ENCODE data around the gene SDF4.

DNA sequence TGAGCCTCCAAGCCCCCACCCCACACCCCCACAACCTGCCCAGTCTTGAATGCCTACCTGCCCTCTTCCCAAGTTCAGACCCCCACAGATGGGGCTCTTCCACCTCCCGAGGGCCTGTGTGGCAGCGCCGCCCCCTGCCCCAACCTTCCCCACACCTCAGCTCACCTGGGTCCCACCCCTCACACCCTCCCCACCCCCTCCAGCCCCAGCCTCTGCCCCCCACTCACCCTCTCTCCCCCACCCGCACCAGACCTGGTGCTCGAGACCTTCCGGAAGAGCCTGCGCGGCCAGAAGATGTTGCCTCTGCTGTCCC is 34.7 kb downstream of the SDF4 start:
- TF ChIP-seq, protein P1, sequence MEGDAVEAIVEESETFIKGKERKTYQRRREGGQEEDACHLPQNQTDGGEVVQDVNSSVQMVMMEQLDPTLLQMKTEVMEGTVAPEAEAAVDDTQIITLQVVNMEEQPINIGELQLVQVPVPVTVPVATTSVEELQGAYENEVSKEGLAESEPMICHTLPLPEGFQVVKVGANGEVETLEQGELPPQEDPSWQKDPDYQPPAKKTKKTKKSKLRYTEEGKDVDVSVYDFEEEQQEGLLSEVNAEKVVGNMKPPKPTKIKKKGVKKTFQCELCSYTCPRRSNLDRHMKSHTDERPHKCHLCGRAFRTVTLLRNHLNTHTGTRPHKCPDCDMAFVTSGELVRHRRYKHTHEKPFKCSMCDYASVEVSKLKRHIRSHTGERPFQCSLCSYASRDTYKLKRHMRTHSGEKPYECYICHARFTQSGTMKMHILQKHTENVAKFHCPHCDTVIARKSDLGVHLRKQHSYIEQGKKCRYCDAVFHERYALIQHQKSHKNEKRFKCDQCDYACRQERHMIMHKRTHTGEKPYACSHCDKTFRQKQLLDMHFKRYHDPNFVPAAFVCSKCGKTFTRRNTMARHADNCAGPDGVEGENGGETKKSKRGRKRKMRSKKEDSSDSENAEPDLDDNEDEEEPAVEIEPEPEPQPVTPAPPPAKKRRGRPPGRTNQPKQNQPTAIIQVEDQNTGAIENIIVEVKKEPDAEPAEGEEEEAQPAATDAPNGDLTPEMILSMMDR (conservative IDR thresholded peaks at IDR 0.05; ENCODE audit: low read depth in 2 of 2), result no peak
- TF ChIP-seq NANOG (IDR thresholded peaks at IDR 0.05; ENCODE audit: borderline replicate concordance), result no peak
- no peak for TF ChIP-seq EZH2 (IDR thresholded peaks at IDR 0.05; ENCODE audit: low read depth, unreplicated experiment)
- TF ChIP-seq, protein P2, sequence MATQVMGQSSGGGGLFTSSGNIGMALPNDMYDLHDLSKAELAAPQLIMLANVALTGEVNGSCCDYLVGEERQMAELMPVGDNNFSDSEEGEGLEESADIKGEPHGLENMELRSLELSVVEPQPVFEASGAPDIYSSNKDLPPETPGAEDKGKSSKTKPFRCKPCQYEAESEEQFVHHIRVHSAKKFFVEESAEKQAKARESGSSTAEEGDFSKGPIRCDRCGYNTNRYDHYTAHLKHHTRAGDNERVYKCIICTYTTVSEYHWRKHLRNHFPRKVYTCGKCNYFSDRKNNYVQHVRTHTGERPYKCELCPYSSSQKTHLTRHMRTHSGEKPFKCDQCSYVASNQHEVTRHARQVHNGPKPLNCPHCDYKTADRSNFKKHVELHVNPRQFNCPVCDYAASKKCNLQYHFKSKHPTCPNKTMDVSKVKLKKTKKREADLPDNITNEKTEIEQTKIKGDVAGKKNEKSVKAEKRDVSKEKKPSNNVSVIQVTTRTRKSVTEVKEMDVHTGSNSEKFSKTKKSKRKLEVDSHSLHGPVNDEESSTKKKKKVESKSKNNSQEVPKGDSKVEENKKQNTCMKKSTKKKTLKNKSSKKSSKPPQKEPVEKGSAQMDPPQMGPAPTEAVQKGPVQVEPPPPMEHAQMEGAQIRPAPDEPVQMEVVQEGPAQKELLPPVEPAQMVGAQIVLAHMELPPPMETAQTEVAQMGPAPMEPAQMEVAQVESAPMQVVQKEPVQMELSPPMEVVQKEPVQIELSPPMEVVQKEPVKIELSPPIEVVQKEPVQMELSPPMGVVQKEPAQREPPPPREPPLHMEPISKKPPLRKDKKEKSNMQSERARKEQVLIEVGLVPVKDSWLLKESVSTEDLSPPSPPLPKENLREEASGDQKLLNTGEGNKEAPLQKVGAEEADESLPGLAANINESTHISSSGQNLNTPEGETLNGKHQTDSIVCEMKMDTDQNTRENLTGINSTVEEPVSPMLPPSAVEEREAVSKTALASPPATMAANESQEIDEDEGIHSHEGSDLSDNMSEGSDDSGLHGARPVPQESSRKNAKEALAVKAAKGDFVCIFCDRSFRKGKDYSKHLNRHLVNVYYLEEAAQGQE (IDR thresholded peaks at IDR 0.05; ENCODE audit: unreplicated experiment), result no peak
- no peak for TF ChIP-seq POLR2AphosphoS5 (IDR thresholded peaks at IDR 0.05; ENCODE audit: low read depth)
- TF ChIP-seq EZH2phosphoT487 (IDR thresholded peaks at IDR 0.05; ENCODE audit: unreplicated experiment), result no peak
- TF ChIP-seq, protein P3, sequence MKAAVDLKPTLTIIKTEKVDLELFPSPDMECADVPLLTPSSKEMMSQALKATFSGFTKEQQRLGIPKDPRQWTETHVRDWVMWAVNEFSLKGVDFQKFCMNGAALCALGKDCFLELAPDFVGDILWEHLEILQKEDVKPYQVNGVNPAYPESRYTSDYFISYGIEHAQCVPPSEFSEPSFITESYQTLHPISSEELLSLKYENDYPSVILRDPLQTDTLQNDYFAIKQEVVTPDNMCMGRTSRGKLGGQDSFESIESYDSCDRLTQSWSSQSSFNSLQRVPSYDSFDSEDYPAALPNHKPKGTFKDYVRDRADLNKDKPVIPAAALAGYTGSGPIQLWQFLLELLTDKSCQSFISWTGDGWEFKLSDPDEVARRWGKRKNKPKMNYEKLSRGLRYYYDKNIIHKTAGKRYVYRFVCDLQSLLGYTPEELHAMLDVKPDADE (IDR thresholded peaks at IDR 0.05), result no peak
- no peak for TF ChIP-seq ZNF114 (CRISPR knock-in tag; IDR thresholded peaks at IDR 0.05)
- no peak for TF ChIP-seq CREB1 (CRISPR knock-in tag; IDR thresholded peaks at IDR 0.05; ENCODE audit: low read depth)
- TF ChIP-seq, protein P4, sequence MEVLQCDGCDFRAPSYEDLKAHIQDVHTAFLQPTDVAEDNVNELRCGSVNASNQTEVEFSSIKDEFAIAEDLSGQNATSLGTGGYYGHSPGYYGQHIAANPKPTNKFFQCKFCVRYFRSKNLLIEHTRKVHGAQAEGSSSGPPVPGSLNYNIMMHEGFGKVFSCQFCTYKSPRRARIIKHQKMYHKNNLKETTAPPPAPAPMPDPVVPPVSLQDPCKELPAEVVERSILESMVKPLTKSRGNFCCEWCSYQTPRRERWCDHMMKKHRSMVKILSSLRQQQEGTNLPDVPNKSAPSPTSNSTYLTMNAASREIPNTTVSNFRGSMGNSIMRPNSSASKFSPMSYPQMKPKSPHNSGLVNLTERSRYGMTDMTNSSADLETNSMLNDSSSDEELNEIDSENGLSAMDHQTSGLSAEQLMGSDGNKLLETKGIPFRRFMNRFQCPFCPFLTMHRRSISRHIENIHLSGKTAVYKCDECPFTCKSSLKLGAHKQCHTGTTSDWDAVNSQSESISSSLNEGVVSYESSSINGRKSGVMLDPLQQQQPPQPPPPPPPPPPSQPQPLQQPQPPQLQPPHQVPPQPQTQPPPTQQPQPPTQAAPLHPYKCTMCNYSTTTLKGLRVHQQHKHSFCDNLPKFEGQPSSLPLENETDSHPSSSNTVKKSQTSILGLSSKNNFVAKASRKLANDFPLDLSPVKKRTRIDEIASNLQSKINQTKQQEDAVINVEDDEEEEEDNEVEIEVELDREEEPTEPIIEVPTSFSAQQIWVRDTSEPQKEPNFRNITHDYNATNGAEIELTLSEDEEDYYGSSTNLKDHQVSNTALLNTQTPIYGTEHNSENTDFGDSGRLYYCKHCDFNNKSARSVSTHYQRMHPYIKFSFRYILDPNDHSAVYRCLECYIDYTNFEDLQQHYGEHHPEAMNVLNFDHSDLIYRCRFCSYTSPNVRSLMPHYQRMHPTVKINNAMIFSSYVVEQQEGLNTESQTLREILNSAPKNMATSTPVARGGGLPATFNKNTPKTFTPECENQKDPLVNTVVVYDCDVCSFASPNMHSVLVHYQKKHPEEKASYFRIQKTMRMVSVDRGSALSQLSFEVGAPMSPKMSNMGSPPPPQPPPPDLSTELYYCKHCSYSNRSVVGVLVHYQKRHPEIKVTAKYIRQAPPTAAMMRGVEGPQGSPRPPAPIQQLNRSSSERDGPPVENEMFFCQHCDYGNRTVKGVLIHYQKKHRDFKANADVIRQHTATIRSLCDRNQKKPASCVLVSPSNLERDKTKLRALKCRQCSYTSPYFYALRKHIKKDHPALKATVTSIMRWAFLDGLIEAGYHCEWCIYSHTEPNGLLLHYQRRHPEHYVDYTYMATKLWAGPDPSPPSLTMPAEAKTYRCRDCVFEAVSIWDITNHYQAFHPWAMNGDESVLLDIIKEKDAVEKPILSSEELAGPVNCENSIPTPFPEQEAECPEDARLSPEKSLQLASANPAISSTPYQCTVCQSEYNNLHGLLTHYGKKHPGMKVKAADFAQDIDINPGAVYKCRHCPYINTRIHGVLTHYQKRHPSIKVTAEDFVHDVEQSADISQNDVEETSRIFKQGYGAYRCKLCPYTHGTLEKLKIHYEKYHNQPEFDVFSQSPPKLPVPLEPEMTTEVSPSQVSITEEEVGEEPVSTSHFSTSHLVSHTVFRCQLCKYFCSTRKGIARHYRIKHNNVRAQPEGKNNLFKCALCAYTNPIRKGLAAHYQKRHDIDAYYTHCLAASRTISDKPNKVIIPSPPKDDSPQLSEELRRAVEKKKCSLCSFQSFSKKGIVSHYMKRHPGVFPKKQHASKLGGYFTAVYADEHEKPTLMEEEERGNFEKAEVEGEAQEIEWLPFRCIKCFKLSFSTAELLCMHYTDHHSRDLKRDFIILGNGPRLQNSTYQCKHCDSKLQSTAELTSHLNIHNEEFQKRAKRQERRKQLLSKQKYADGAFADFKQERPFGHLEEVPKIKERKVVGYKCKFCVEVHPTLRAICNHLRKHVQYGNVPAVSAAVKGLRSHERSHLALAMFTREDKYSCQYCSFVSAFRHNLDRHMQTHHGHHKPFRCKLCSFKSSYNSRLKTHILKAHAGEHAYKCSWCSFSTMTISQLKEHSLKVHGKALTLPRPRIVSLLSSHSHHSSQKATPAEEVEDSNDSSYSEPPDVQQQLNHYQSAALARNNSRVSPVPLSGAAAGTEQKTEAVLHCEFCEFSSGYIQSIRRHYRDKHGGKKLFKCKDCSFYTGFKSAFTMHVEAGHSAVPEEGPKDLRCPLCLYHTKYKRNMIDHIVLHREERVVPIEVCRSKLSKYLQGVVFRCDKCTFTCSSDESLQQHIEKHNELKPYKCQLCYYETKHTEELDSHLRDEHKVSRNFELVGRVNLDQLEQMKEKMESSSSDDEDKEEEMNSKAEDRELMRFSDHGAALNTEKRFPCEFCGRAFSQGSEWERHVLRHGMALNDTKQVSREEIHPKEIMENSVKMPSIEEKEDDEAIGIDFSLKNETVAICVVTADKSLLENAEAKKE (CRISPR knock-in tag; IDR thresholded peaks at IDR 0.05), result no peak
- TF ChIP-seq JUNB (IDR thresholded peaks at IDR 0.05; ENCODE audit: unreplicated experiment), result no peak
- TF ChIP-seq STAT1 (IDR thresholded peaks at IDR 0.05; ENCODE audit: unreplicated experiment), result no peak
- TF ChIP-seq ZNF331 (CRISPR knock-in tag; IDR thresholded peaks at IDR 0.05; ENCODE audit: low read depth), result no peak
